GM12873 (cell line): ENCODE data around the gene RASGRF1.
A peak's percentile ranks its signal among the peaks of the same experiment; 100 is the strongest.

Source experiments
- TF ChIP-seq, protein P1 (sequence below): IDR thresholded peaks from 2 replicates; pipeline ENCODE4 v1.5.1; 2012; ENCODE audit warnings: low read depth, mild to moderate bottlenecking, moderate library complexity, low read length, control low read depth; ENCODE audit not compliant: insufficient read depth; ENCODE audit errors: missing control alignments

The RASGRF1 gene

DNA sequence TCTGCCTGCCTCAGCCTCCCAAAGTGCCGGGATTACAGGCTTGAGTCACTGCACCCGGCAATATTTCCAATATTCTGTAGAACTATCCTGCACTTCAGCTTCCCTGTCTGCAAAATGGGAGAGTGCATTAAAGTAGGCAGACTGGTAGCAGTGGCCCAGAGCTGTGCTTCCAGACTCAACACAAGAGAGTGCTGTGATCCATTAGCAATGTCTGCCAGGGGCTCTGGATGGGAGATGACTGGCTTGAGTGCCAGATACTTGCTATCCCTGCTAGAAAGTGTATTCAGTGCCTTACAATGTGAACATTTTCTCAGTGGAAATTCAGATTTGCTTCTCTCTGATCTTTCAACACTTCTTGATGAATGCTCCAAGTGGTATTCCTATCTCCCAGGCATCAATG lies 80.3 kb downstream of the RASGRF1 start:
- TF ChIP-seq, protein P1, sequence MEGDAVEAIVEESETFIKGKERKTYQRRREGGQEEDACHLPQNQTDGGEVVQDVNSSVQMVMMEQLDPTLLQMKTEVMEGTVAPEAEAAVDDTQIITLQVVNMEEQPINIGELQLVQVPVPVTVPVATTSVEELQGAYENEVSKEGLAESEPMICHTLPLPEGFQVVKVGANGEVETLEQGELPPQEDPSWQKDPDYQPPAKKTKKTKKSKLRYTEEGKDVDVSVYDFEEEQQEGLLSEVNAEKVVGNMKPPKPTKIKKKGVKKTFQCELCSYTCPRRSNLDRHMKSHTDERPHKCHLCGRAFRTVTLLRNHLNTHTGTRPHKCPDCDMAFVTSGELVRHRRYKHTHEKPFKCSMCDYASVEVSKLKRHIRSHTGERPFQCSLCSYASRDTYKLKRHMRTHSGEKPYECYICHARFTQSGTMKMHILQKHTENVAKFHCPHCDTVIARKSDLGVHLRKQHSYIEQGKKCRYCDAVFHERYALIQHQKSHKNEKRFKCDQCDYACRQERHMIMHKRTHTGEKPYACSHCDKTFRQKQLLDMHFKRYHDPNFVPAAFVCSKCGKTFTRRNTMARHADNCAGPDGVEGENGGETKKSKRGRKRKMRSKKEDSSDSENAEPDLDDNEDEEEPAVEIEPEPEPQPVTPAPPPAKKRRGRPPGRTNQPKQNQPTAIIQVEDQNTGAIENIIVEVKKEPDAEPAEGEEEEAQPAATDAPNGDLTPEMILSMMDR, result no peak

DNA sequence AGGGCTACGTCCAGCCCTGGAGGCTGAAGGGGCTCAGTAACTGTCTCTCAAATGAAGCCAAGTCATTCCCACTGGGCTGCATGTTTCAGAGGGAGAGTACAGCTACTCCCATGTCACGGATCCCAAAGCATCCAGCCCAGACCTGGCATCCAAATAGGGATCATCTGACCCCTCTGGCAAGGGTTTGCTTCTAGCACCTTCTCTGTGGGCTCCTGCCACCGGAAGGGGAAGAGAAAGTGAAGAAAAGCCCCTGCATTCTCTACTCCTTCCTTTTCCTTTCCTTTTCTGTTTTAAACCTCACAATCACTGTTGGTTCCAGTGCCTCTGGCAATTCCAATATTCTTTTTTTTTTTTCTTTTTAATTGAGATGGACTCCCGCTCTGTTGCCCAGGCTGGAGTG lies 81.2 kb downstream of the RASGRF1 start:
- TF ChIP-seq, protein P1, result no peak

DNA sequence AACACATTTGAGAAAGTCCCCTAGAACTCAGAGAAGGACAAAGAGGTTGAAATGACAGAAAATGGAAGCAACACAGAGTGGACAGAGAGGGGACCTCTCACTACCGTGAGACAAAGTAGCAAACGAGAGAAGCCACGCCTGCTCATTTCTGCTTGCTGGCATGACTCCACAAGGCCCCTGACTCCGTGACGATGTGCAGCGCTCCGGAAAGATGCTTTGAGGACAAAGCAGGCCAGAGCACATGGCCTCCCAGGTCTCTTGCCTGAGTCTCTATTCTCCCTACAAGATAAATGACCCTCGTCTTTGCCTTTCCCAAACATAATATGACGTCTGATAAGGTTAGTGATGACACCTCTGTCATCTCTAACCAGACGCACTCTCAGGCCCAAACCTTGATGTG lies 81.9 kb downstream of the RASGRF1 start:
- TF ChIP-seq, protein P1, result no peak

DNA sequence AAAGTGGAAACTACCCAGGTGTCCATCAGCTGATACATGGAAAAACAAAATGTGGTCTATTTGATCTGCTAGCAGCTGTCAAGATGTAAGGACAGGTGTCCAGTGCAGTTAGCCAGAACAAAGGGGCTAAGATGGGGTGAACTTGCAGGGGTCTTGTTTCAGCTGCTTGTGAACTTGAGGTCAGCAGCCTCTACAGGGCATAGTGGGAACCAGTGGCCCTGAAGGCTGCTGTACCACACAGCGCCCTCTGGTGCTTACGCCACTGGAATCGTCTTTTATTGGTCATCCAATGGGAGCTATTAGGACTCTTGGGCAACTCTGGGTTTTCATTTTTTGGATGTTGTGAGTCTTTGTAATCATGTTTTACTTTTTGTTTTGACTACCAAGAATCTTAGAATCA lies 83.5 kb downstream of the RASGRF1 start:
- TF ChIP-seq, protein P1, result peak; percentile 83

DNA sequence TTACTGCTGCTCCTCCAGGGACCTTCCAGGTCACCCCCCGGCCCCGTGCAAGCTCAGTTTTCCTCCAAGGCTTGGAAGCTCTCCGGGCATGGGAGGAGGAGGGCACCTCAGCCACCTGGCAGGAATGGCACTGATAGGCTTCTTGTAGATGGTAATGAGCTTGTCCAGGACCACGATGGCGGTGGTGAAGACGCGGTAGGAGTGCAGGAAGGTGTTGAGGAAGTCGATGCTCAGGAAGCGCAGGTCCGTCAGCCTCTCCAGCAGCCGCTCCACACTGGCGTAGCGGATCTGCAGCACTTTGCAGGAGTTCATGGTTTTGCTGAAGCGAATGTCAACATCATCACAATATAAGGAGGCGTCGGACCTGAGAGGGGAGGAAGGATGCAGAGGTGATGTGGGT lies 84.5 kb downstream of the RASGRF1 start:
- TF ChIP-seq, protein P1, result no peak

DNA sequence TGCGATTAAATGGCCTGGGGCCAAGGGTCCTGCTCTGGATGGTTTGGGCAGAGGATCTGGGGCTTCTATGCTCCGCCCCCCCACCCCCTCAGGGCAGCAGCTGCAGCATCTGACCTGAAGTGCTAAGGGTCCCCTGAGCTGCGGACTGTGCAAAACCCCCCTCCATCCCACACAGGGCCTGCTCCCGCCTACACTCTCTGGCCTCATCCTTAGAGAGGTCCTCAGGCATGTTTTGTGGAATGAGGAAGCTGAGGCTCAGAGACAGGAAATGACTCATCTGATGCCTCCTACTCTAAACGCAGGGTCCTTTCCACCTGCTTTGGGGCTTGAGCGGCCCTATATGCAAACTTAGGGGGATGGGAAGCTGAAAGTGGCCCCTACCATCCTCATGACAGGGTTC lies 86.2 kb downstream of the RASGRF1 start:
- TF ChIP-seq, protein P1, result no peak

DNA sequence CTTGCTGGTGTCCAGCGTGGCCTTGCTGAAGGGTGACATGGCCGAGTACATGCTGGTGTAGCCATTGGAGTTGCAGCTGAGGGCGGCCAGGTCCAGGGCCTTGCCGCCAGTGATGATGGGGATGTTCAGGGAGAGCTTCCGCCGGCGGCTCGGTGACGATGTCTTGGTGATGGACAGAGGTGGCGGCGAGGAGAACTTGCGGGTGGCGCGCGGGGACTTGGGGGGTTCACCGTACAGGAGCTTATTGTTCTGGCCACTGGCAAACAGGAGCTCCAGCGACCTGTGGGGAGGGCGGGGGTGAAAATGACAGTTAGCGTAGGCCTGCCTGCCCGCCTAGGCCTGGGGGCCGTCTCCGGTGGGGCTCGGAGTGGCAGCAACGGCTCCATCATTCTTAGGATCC lies 86.7 kb downstream of the RASGRF1 start:
- TF ChIP-seq, protein P1, result no peak
